ENCODE data around the gene GLT6D1.

DNA sequence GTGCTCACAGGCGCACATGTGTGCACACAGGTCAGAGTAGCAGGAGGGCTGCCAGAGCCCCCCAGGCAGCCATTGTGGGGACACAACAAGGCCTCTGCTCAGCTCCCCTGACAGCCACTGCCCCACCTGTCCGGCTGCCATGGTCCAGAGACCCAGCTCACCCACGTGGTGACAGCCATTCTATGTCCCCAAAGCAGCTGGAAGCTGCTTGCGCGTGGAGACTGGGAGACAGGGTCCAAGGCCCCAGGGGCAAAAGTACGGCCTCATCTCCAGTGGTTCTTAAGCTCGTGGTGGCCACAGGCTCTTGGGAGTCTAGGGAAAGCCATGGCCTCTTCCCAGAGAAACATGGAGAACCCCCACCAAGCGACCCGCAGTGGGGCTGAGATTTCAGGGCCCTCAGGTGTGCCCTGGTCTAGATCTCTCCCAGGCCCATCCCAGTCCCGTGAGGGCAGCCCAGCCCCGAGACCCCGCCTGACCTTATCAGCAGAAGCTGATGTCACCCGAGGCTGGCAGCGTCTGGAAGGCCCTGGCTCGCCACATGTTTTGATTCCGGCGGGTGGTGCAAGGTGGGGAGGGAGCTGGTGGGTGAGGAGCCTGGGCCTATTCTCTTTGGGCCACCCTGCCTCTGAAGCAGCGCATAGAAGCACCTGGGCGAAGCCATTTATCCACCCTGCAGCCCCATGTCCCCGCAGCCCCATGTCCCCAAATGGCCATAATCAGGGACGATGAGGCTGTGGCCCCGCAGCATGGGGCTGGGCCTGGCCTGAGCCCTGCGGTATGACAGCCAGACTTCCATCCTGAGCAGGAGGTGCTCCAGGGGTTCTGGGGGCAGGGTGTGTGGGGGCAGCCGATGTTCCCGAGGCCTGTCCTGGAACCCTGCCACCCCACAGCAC is 31.7 kb downstream of the GLT6D1 start:
- TF ChIP-seq, protein P1, sequence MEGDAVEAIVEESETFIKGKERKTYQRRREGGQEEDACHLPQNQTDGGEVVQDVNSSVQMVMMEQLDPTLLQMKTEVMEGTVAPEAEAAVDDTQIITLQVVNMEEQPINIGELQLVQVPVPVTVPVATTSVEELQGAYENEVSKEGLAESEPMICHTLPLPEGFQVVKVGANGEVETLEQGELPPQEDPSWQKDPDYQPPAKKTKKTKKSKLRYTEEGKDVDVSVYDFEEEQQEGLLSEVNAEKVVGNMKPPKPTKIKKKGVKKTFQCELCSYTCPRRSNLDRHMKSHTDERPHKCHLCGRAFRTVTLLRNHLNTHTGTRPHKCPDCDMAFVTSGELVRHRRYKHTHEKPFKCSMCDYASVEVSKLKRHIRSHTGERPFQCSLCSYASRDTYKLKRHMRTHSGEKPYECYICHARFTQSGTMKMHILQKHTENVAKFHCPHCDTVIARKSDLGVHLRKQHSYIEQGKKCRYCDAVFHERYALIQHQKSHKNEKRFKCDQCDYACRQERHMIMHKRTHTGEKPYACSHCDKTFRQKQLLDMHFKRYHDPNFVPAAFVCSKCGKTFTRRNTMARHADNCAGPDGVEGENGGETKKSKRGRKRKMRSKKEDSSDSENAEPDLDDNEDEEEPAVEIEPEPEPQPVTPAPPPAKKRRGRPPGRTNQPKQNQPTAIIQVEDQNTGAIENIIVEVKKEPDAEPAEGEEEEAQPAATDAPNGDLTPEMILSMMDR (IDR thresholded peaks at IDR 0.05), result no peak
- TF ChIP-seq POLR2AphosphoS5 (IDR thresholded peaks at IDR 0.05), result no peak
